Subcutaneous adipose tissue (tissue), 4 donors: ENCODE results near the gene HLA-DRB1. TPM values are rescaled to one million over a fixed set of nuclear protein-coding genes. Genes with fewer than 3 reads are reported as not detected.

Source experiments
- small RNA-seq: library from RNA; depleted of rRNA; stranded (forward); fragments of <200 nt; gene quantifications from one replicate; pipeline ENCODE3, GENCODE V24; 2016
- total RNA-seq, 4 donors: library from RNA; depleted of rRNA; stranded (reverse); fragments of >200 nt; gene quantifications; one replicate each; pipeline ENCODE4 v1.1.0, GENCODE V29; 2016
- TF ChIP-seq, protein P1 (sequence below): fragments of 450-650 bp; IDR thresholded peaks from one replicate; pipeline ENCODE4 v1.5.1; 2016; ENCODE audit warnings: low read depth, mild to moderate bottlenecking, control low read depth, antibody characterized with exemption, moderate library complexity

The HLA-DRB1 gene
- total RNA-seq, 4 donors from 2014 or later, result 51.1 to 143 (median 85.6) TPM

DNA sequence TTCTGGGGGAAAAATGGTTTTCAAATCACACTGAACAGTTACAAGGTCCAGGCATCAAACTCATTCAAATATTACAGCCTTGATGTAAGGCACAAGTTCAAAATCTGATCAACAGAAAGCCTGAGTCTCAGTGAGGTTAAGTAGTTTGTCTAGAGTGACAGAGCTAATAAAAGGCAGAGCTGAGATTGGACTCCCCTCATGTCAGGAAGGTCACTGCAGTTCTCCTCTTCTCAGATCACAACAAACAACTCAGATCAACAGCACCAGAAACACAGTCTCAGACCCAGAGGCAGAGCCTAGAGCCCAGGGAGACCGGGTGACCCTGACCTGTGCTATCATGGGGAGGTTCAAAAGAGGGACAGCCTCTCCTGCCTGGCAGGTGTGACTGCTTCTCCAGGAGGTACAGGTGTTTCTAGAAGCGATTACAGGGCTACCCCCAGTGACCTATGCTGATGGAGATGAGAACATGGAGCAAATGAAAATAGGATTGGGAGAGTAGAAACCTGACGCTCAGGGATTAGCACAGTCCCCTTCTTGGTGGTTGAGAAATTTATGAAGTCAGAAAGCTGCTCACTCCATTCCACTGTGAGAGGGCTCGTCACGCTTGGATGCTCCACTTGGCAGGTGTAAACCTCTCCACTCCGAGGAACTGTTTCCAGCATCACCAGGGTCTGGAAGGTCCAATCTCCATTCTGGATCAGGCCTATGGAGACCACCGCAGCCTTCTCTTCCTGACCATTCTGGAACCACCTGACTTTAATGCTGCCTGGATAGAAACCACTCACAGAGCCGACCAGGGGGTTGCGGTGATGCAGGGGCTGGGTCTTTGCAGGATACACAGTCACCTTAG is 35.3 kb downstream of the HLA-DRB1 start:
- TF ChIP-seq, protein P1, sequence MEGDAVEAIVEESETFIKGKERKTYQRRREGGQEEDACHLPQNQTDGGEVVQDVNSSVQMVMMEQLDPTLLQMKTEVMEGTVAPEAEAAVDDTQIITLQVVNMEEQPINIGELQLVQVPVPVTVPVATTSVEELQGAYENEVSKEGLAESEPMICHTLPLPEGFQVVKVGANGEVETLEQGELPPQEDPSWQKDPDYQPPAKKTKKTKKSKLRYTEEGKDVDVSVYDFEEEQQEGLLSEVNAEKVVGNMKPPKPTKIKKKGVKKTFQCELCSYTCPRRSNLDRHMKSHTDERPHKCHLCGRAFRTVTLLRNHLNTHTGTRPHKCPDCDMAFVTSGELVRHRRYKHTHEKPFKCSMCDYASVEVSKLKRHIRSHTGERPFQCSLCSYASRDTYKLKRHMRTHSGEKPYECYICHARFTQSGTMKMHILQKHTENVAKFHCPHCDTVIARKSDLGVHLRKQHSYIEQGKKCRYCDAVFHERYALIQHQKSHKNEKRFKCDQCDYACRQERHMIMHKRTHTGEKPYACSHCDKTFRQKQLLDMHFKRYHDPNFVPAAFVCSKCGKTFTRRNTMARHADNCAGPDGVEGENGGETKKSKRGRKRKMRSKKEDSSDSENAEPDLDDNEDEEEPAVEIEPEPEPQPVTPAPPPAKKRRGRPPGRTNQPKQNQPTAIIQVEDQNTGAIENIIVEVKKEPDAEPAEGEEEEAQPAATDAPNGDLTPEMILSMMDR, result no peak

DNA sequence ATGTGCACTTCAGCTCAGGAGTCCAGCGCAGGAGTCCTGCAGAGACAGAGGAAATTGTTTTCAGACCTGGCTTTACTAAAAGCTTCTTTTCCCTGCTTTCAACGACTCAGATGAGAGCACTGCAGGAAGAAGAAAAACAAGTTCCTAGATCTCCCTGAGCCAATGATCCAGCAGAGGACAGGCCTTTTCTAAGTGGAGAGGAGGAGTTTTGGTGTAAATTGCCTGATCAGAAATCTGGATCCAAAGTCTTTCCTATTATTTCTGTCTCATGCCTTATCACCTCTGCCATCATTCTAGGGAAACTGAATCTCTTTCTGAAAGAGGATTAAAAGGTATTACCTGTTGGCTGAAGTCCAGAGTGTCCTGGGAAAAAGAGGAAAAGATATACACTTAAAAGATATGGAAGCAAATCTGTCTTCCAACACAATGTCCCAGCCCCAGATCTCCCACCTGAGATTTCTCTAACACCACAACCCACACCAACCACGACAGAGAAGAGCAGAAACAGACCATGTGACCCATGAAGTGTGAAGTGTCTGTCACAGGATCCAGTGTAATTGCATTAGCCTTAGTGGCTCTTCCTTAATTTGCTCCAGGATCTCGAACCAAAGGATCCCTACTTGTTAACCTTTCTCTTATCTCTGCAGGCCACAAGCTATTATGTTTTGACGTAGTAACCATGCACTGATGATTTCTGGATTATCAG is 36.5 kb downstream of the HLA-DRB1 start:
- TF ChIP-seq, protein P1, result no peak

DNA sequence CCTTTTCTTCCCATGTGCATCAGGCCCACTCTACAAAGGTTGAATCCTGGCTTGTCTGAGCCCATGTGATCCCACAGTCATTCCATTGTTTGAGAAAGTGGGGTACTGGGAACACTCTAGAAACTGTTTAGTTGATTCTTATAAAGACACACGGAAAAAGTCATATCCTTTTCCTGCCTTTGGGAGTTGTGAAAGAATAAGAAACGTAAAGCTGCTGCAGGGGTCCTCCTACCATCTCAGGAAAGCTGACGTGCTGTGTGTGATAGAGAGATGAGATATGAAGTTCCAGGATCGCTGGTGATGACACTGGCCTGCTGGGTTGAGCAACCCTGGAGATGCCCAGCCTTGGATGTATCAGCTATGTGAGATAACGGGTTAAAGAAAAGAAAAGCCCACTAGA is 38.2 kb downstream of the HLA-DRB1 start:
- TF ChIP-seq, protein P1, result no peak

DNA sequence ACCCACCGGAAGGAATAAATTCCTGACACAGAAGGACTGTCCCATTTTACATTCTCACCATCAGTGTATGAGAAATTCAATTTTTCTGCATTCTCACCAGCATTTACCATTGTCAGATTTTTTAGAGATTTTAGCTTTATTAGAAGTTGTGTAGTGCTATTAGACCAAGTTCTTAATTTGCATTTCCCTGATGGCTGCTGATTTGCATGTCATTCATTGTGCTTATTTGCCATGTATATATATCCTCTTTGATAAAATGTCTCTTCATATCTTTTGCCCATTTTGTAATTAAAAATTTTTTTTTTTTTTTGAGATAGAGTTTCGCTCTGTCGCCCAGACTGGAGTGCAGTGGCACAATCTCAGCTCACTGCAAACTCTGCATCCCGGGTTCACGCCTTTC is 49.8 kb downstream of the HLA-DRB1 start:
- TF ChIP-seq, protein P1, result no peak

DNA sequence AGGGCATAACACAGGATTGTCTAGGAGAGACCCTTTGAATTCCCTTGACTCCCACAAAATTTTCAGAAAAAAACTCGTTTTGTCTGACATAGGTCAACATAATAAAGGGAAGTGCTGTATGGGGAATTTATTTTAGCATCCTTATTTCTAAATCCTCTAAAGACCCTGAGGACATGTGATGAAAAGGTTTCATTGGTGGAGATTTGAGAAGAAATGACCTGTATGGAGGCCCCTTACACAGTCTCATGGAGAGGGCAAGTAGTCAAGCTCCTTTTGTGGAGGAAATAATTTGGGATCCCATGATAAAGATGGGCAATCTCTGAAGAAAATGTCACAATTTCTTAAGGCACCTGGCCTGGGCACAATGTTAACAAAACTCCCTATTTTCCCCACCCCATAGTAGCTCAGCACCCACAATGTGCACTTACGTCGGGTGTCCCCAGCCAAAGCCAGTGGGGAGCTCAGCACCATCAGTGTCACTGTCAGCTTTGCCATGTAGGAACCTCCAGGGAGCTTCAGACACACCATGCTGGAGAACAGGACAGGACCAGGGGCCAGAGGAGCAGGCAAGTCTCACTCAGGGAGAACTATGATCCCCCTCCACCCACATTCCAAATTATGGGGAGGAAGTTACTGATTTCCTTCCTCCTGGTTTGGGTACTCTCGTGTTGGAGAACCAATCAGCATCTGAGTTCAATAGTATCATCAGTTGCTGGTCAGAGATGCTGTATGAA is 59.8 kb downstream of the HLA-DRB1 start, which contains the start of gene HLA-DRB5:
TSS of gene HLA-DRB5 (minus strand) at position 591 of the 734 bp plus-strand sequence. CDS start at position 528, 63 bp downstream.
- TF ChIP-seq, protein P1, result no peak

Small RNA genes lying within 50 kb of the gene (small RNA-seq; reads per million reads assigned to genes)
- not detected for gene RNU1-61P

Other genes starting within 250 kb of the HLA-DRB1 start
- not detected for gene TSBP1, start 217.9 kb downstream of the HLA-DRB1 start, total RNA-seq
- gene BTNL2, start 182.7 kb downstream of the HLA-DRB1 start, total RNA-seq, result not detected
- 100 to 1,000 TPM; 228 to 978 (median 306) TPM for gene HLA-DRA, start 150.0 kb downstream of the HLA-DRB1 start, total RNA-seq
- gene HLA-DRB5, start 59.6 kb downstream of the HLA-DRB1 start, total RNA-seq, result 10 to 100 TPM in 1 of 4 donors, 1 to 10 TPM in 1, under 1 TPM in 1, not detected in 1; 0.66 to 63.3 (median 9.9) TPM
- 10 to 100 TPM in 2 of 4 donors, 1 to 10 TPM in 2; 6.6 to 18.5 (median 11.4) TPM for gene HLA-DQA1, start 47.6 kb upstream of the HLA-DRB1 start, total RNA-seq
- 10 to 100 TPM in 2 of 4 donors, 1 to 10 TPM in 2; 2.8 to 15.8 (median 7.5) TPM for gene HLA-DQB1, start 76.8 kb upstream of the HLA-DRB1 start, total RNA-seq
- gene HLA-DQA2, start 151.5 kb upstream of the HLA-DRB1 start, total RNA-seq, result 1 to 10 TPM in 2 of 4 donors, under 1 TPM in 1, not detected in 1; 0.65 to 4.6 (median 1.7) TPM
- 1 to 10 TPM in 3 of 4 donors, not detected in 1; 1.1 to 4.3 (median 3.4) TPM for gene HLA-DQB2, start 173.7 kb upstream of the HLA-DRB1 start, total RNA-seq
- gene HLA-DOB, start 227.2 kb upstream of the HLA-DRB1 start, total RNA-seq, result under 1 TPM in 1 of 4 donors, not detected in 3; 0.34 TPM
- 10 to 100 TPM in 1 of 4 donors, 1 to 10 TPM in 3; 8.4 to 35.8 (median 9.6) TPM for gene TAP2, start 248.9 kb upstream of the HLA-DRB1 start, total RNA-seq